Right lobe of liver (tissue), 6 donors: ENCODE measurements around the gene GALNT5. TPM values are rescaled to one million over a fixed set of nuclear protein-coding genes. Genes with fewer than 3 reads are reported as not detected.

Experiments
- ATAC-seq, 4 donors: fragments of 200-7000 bp; cut with Tn5 transposase; one replicate each; pipeline ENCODE4 v1.9.1; 2020; ENCODE audit warnings: mild to moderate bottlenecking in 4 of 4, moderate library complexity in 4 of 4
- DNase-seq, 3 donors: peaks; one replicate each; pipeline ENCODE4 v3.0.0-alpha.2; 2020
- H3K27ac ChIP-seq, 3 donors: fragments of 200-600 bp; one replicate each; pipeline ENCODE4 v1.8.0; 2022
- H3K27me3 ChIP-seq, 2 donors: fragments of 200-600 bp; one replicate each; pipeline ENCODE4 v1.8.0; 2022
- H3K36me3 ChIP-seq, 4 donors: fragments of 200-600 bp; sonication (generic) in 1 of 4; one replicate each; pipeline versions ENCODE4 v1.5.1 to v1.8.0; 2017 to 2022; ENCODE audit warnings: control low read depth in 1 of 4
- H3K4me1 ChIP-seq, 4 donors: fragments of 200-600 bp; sonication (generic) in 1 of 4; one replicate each; pipeline versions ENCODE4 v1.5.1 to v1.8.0; 2017 to 2022; ENCODE audit warnings: control low read depth in 1 of 4
- H3K4me3 ChIP-seq, 3 donors: fragments of 200-600 bp; one replicate each; pipeline ENCODE4 v1.8.0; 2022
- H3K9me3 ChIP-seq, 4 donors: fragments of 200-600 bp; sonication (generic) in 1 of 4; one replicate each; pipeline versions ENCODE4 v1.5.1 to v1.8.0; 2017 to 2022; ENCODE audit warnings: control low read depth in 1 of 4
- CTCF ChIP-seq, 4 donors: fragments of 200-600 bp in 3 of 4; fragments of 450-650 bp in 1 of 4; IDR thresholded peaks; one replicate each; pipeline versions ENCODE4 v1.5.1 to v1.8.0; 2016 to 2022; ENCODE audit warnings: antibody characterized with exemption in 4 of 4, mild to moderate bottlenecking in 2 of 4
- POLR2A ChIP-seq: fragments of 450-650 bp; IDR thresholded peaks from one replicate; pipeline ENCODE4 v1.6.1; 2017; ENCODE audit warnings: antibody characterized with exemption, mild to moderate bottlenecking
- WGBS: methylation state at CpG from one replicate; pipeline ENCODE4 v1.1.6; 2018; ENCODE audit warnings: low coverage, low lambda C conversion rate; ENCODE audit not compliant: insufficient coverage; ENCODE audit errors: missing lambda C conversion rate; 5-methylcytosine and 5-hydroxymethylcytosine counted together
- intact Hi-C, 2 donors: fragments of 100-400 bp; cut with DNase I; formaldehyde crosslinking; loops; one replicate each; pipeline versions ENCODE4 v1.11.2 to v1.14.1; 2022
- long read RNA-seq: library from polyadenylated mRNA; unstranded; transcript quantifications from one replicate; pipeline ENCODE4 v2.0.0, GENCODE V29; 2019
- total RNA-seq, 6 experiments: library from RNA; depleted of rRNA in 2 of 6; stranded (reverse); fragments of >200 nt in 2 of 6; fragmentation: NEBNext Ultra II Directional in 3 of 6; extraction: Animal tissue kit (Norgen Biotek cat#: 25700) in 3 of 6; gene quantifications; one replicate each; pipeline versions ENCODE4 v1.1.0 to v1.2.4, GENCODE V29; 2016 to 2023
- donor health status: DM: no; HTN: yes; CAD: no.
- donor health status: DM: no; HTN: no; CAD: no.
- donor health status: DM: no; HTN: no; CAD: no.
- donor health status: DM: no; HTN: yes; CAD: no.
- donor health status: DM: no; HTN: yes; CAD: no.

The GALNT5 gene
- under 1 TPM in 1 of 6 experiments, not detected in 5; 0.07 TPM for total RNA-seq
- long read RNA-seq = 0 reads

- no peak within 1 kb of the TSS for H3K4me3 ChIP-seq
These were observed at the start of gene GALNT5 for GRCh38 chr2:157257312-157258252. TSS of gene GALNT5 (plus strand) at chr2:157257705. CDS start at chr2:157258083, 378 bp downstream.

GRCh38 chr2:157216286-157216965 lies 41.1 kb upstream of the GALNT5 start:
- TF ChIP-seq CTCF (IDR thresholded peaks at IDR 0.05) (no peak), POLR2A (no peak)
- H3K27ac ChIP-seq = no peak overlapping the region
- no peak overlapping the region for H3K4me3 ChIP-seq
- H3K9me3 ChIP-seq = no peaks in the 10 kb centered on the region
- intact Hi-C loops = no loop called here
- ATAC-seq (no peak), DNase-seq (no peak)
- no peaks in the 10 kb centered on the region for H3K27me3 ChIP-seq
- H3K4me1 ChIP-seq = no peaks in the 10 kb centered on the region
- H3K36me3 ChIP-seq = no peaks in the 10 kb centered on the region

More at GRCh38 chr2:157257312-157258252, at the start of gene GALNT5:
- ATAC-seq = peak; percentile 27 to 53 (median 45)
- DNase-seq = no peak
- 6% methylated on average over 13 of the region's 15 CpGs for WGBS
- intact Hi-C loops = no loop called here
- no peaks in the 10 kb centered on the region for H3K36me3 ChIP-seq
- H3K27ac ChIP-seq = no peak within 1 kb of the TSS
- H3K9me3 ChIP-seq = no peaks in the 10 kb centered on the region
- H3K4me1 ChIP-seq = no peaks in the 10 kb centered on the region
- TF ChIP-seq POLR2A (no peak), CTCF (IDR thresholded peaks at IDR 0.05) (no peak)
- no peaks in the 10 kb centered on the region for H3K27me3 ChIP-seq

- H3K36me3 ChIP-seq = no peaks in the 10 kb centered on the region
- DNase-seq = no peak
- intact Hi-C loops = no loop called here
- H3K27ac ChIP-seq = no peak overlapping the region
- H3K4me1 ChIP-seq = no peaks in the 10 kb centered on the region
- TF ChIP-seq POLR2A = no peak
- no peak for TF ChIP-seq CTCF (IDR thresholded peaks at IDR 0.05)
- WGBS = 61% methylated on average over 2 of the region's 2 CpGs
- no peaks in the 10 kb centered on the region for H3K9me3 ChIP-seq
- no peak for ATAC-seq
- no peaks in the 10 kb centered on the region for H3K27me3 ChIP-seq
- H3K4me3 ChIP-seq = no peak overlapping the region
These were observed 40.1 kb upstream of the GALNT5 start for GRCh38 chr2:157217409-157217808.

- DNase-seq = no peak
- H3K4me3 ChIP-seq = no peak overlapping the region
- no peak for ATAC-seq
- H3K9me3 ChIP-seq = no peaks in the 10 kb centered on the region
- H3K27me3 ChIP-seq = no peaks in the 10 kb centered on the region
- 53% methylated on average over 2 of the region's 2 CpGs for WGBS
- no peaks in the 10 kb centered on the region for H3K36me3 ChIP-seq
- intact Hi-C loops = no loop called here
- H3K4me1 ChIP-seq = no peaks in the 10 kb centered on the region
- no peak for TF ChIP-seq POLR2A
- TF ChIP-seq CTCF (IDR thresholded peaks at IDR 0.05) = no peak
- no peak overlapping the region for H3K27ac ChIP-seq
These were observed 38.6 kb upstream of the GALNT5 start for GRCh38 chr2:157218911-157219310.
